ENCODE data around the gene PPARGC1A.

Gene PPARGC1A

GRCh38 chr4:23770011-23770410 is 119.8 kb downstream of the PPARGC1A start:
- DNase-seq (ENCODE audit: low read depth), result no peak

DNA sequence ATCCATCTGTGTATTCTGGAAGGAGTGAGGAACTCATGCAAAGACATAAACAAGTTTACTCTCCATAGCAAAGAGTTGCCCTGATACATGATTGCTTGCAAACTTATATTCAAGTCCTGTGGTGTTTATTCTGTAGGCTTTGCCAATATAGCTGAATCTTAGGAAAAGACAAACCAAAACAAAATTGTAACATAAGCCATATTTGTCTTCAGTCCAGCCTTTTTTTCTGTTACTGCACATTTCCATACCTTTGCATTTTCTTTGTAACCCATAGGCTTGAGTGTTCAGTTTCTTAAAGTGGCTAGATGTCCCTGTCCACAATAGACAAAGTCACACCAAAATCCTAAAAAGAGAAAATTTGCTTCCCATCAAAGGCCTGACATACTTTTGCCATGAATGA is 120.4 kb downstream of the PPARGC1A start:
- DNase-seq (ENCODE audit: low read depth), result no peak

DNA sequence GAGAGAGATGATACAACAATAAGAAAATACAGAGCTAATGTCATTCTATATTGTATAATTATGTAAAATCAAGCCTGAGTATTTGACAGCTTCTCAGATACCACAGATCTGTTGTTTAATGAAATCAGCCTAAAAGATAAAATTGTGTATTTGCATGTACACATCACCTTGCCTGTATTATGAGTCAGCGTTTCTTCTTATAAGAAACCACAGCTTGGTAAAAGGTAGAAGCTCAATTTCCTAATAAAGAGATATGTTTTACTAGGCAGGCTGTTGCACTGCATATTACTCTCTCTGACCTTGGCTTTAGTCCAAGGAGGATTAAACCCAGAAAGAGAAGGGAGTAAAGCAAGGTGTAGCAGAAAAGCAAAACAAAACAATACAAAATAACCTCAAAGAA is 121.3 kb downstream of the PPARGC1A start:
- no peak for DNase-seq (ENCODE audit: low read depth)

GRCh38 chr4:23766344-23766743 is 123.5 kb downstream of the PPARGC1A start:
- DNase-seq (ENCODE audit: low read depth), result no peak

- DNase-seq (ENCODE audit: low read depth), result no peak
Observed at GRCh38 chr4:23763559-23763958, 126.3 kb downstream of the PPARGC1A start.

- no peak for DNase-seq (ENCODE audit: low read depth)
Observed at GRCh38 chr4:23762551-23762950, 127.3 kb downstream of the PPARGC1A start.

DNA sequence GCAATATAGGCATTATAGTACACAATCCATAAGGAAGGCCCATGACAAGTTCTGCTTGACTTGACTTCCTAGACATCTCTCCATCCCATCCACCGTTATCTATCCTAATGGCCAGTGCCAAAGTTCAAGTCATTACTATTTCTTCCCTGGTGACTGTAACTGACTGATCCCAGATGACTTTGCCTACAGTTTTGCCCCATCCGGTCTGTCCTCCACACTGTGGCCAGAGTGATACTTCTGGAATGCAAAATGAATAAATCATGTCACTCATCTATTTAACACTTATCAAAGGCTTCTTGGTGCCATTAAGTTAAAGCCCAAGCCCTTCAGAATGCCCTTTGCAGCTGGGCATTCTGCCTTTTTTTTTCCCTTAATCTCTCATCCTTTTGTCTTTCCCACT is 130.8 kb downstream of the PPARGC1A start:
- DNase-seq (ENCODE audit: low read depth), result no peak

GRCh38 chr4:23754688-23755087 is 135.2 kb downstream of the PPARGC1A start:
- no peak for DNase-seq (ENCODE audit: low read depth)

DNA sequence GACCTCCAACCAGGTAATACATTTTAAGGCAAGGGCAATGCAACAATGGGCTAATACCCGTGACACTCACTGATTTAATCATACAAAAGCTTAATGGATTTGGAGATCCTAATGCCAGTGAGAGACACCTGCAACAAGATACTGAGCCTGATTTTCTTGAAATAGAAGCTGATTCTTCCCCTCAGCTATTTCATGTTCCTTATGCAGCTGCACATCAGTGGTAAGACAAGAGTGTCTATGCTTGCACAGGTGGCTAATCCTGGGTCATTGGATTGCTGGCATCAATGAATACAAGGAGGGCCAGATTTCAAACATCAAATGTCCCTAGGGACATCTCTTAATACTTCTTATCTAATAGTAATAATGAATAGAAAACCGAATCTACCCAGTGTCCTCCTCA is 139.7 kb downstream of the PPARGC1A start:
- DNase-seq (ENCODE audit: low read depth), result no peak

GRCh38 chr4:23747281-23747735 is 142.5 kb downstream of the PPARGC1A start:
- DNase-seq (ENCODE audit: low read depth), result no peak

DNA sequence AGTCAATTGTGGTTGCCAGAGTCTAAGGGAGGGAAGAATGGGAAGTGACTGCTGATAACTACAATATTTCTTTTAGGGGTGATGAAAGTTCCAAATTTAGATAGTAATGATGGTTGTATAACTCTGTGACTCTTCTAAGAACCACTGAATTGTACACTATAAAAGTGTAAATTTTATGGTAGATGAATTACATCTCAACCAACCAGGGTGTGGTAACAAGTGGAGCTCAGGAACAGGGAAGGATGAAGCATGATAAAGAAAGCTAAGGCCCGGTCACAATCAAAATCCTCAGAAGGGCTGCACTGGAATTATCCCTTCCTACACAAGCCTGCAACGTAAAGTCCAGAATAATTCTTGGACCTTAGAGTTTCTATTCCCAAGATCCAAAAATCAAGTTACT is 143.2 kb downstream of the PPARGC1A start:
- DNase-seq (ENCODE audit: low read depth), result no peak

- no peak for DNase-seq (ENCODE audit: low read depth)
Observed at GRCh38 chr4:23746027-23746426, 143.8 kb downstream of the PPARGC1A start.

DNA sequence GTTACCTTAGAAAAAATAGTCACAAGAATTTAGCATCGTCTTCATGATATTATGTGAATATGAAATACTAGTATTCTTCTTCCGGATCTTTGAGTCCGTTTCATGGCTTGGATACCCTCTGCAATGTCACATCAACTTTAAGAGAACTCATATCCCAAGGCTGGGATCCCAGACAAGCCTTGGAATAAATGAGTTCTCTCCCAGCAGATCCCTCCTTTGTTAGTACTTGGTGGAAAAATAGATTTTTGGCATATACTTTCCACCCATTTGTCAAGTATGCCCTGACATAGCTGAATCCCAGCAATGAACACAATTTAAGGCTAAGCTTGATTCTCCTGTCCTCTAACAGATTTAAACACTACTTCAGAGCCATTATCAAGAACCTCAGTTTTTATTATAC is 144.5 kb downstream of the PPARGC1A start:
- DNase-seq (ENCODE audit: low read depth), result no peak

All from activated T-cell treated with anti-CD3 and anti-CD28 coated beads for 48 hours (primary cell).